ENCODE measurements around the gene ERBB4. TPM values are rescaled to one million over a fixed set of nuclear protein-coding genes. Genes with fewer than 3 reads are reported as not detected.
"Not testable (repeated sequence)": the region's sequence is repeated elsewhere in the genome, so short reads cannot be mapped to it uniquely, and the experiment has no call there.

ERBB4 gene
- total RNA-seq, 1 donor from 2014 or later: 9.9 TPM

DNA sequence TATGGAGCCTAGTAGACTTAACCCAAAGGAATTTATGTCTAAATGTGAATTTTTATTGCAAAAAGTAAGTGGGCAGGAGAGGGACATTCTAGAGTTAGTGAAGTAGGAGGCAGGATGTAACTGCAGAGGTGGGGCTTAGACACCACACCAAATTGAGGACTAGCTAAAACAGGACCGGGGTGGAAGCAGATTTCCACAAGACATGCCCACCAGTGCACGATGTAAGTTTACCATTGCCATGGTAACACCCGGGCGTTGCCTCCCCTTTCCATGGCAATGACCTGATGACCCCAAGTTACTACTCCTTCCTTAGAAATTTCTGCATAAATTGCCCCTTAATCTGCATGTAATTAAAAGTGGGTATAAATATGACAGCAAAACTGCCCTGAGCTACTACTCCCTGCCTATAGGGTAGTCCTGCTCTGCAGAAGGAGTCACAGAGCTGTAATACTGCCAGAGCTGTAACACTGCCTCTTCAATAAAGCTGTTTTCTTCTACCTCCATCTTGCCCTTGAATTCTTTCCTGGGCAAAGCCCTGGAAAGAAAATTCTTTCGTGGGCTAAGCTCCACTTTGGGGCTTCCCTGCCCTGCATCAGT, 509.7 kb downstream of the ERBB4 start:
- H3K9ac ChIP-seq (ENCODE audit: low read depth in 1 of 3, low read length in 3 of 3): no peak overlapping the region

GRCh38 chr2:212027681-212028628, 510.6 kb downstream of the ERBB4 start:
- Histone ChIP-seq H3K27ac (ENCODE audit: low read depth, low read length) (no peak overlapping the region), H3K27me3 (ENCODE audit: control insufficient read depth in 3 of 3, insufficient read depth in 3 of 3, low read length in 3 of 3) (no peaks in the 10 kb centered on the region), H3K9ac (ENCODE audit: low read depth in 1 of 3, low read length in 3 of 3) (no peak overlapping the region), H3K9me3 (ENCODE audit: control insufficient read depth in 3 of 3, low read length in 3 of 3) (no peaks in the 10 kb centered on the region), H3K4me1 (ENCODE audit: control insufficient read depth in 3 of 3, insufficient read depth in 3 of 3, low read length in 3 of 3) (peaks cover 0 to 3% (median 0%) of the 10 kb centered on the region in 3 donors), H3K4me3 (ENCODE audit: low read length in 3 of 3) (no peak overlapping the region), H3K36me3 (ENCODE audit: control insufficient read depth in 3 of 3, insufficient read depth in 3 of 3, low read length in 3 of 3) (no peaks in the 10 kb centered on the region)

More for the DNA sequence above, 509.7 kb downstream of the ERBB4 start:
- Histone ChIP-seq H3K4me1 (ENCODE audit: control insufficient read depth in 3 of 3, insufficient read depth in 3 of 3, low read length in 3 of 3) (peaks cover 0 to 3% (median 0%) of the 10 kb centered on the region in 3 donors), H3K27me3 (ENCODE audit: control insufficient read depth in 3 of 3, insufficient read depth in 3 of 3, low read length in 3 of 3) (no peaks in the 10 kb centered on the region), H3K9me3 (ENCODE audit: control insufficient read depth in 3 of 3, low read length in 3 of 3) (no peaks in the 10 kb centered on the region), H3K4me3 (ENCODE audit: low read length in 3 of 3) (no peak overlapping the region), H3K36me3 (ENCODE audit: control insufficient read depth in 3 of 3, insufficient read depth in 3 of 3, low read length in 3 of 3) (no peaks in the 10 kb centered on the region), H3K27ac (ENCODE audit: low read depth, low read length) (no peak overlapping the region)

GRCh38 chr2:212024040-212024439, 514.6 kb downstream of the ERBB4 start:
- no peaks in the 10 kb centered on the region for H3K27me3 ChIP-seq (ENCODE audit: control insufficient read depth in 3 of 3, insufficient read depth in 3 of 3, low read length in 3 of 3)
- H3K9ac ChIP-seq (ENCODE audit: low read depth in 1 of 3, low read length in 3 of 3): no peak overlapping the region
- no peak overlapping the region for H3K27ac ChIP-seq (ENCODE audit: low read depth, low read length)
- no peaks in the 10 kb centered on the region for H3K9me3 ChIP-seq (ENCODE audit: control insufficient read depth in 3 of 3, low read length in 3 of 3)
- H3K4me3 ChIP-seq (ENCODE audit: low read length in 3 of 3): no peak overlapping the region
- H3K36me3 ChIP-seq (ENCODE audit: control insufficient read depth in 3 of 3, insufficient read depth in 3 of 3, low read length in 3 of 3): no peaks in the 10 kb centered on the region
- no peaks in the 10 kb centered on the region for H3K4me1 ChIP-seq (ENCODE audit: control insufficient read depth in 3 of 3, insufficient read depth in 3 of 3, low read length in 3 of 3)

GRCh38 chr2:212022966-212023365, 515.6 kb downstream of the ERBB4 start:
- no peaks in the 10 kb centered on the region for H3K27me3 ChIP-seq (ENCODE audit: control insufficient read depth in 3 of 3, insufficient read depth in 3 of 3, low read length in 3 of 3)
- H3K4me3 ChIP-seq (ENCODE audit: low read length in 3 of 3): no peak overlapping the region
- no peaks in the 10 kb centered on the region for H3K36me3 ChIP-seq (ENCODE audit: control insufficient read depth in 3 of 3, insufficient read depth in 3 of 3, low read length in 3 of 3)
- no peaks in the 10 kb centered on the region for H3K9me3 ChIP-seq (ENCODE audit: control insufficient read depth in 3 of 3, low read length in 3 of 3)
- no peak overlapping the region for H3K27ac ChIP-seq (ENCODE audit: low read depth, low read length)
- H3K4me1 ChIP-seq (ENCODE audit: control insufficient read depth in 3 of 3, insufficient read depth in 3 of 3, low read length in 3 of 3): no peaks in the 10 kb centered on the region
- H3K9ac ChIP-seq (ENCODE audit: low read depth in 1 of 3, low read length in 3 of 3): no peak overlapping the region

- Histone ChIP-seq H3K9ac (ENCODE audit: low read depth in 1 of 3, low read length in 3 of 3) (no peak overlapping the region), H3K27me3 (ENCODE audit: control insufficient read depth in 3 of 3, insufficient read depth in 3 of 3, low read length in 3 of 3) (no peaks in the 10 kb centered on the region), H3K36me3 (ENCODE audit: control insufficient read depth in 3 of 3, insufficient read depth in 3 of 3, low read length in 3 of 3) (no peaks in the 10 kb centered on the region), H3K4me3 (ENCODE audit: low read length in 3 of 3) (no peak overlapping the region), H3K9me3 (ENCODE audit: control insufficient read depth in 3 of 3, low read length in 3 of 3) (no peaks in the 10 kb centered on the region), H3K27ac (ENCODE audit: low read depth, low read length) (no peak overlapping the region), H3K4me1 (ENCODE audit: control insufficient read depth in 3 of 3, insufficient read depth in 3 of 3, low read length in 3 of 3) (no peaks in the 10 kb centered on the region)
Observed at GRCh38 chr2:212021947-212022346, 516.7 kb downstream of the ERBB4 start.

GRCh38 chr2:212015588-212015987, 523.0 kb downstream of the ERBB4 start:
- no peak overlapping the region for H3K9ac ChIP-seq (ENCODE audit: low read depth in 1 of 3, low read length in 3 of 3)
- H3K4me3 ChIP-seq (ENCODE audit: low read length in 3 of 3): no peak overlapping the region
- no peak overlapping the region for H3K27ac ChIP-seq (ENCODE audit: low read depth, low read length)
- no peaks in the 10 kb centered on the region for H3K36me3 ChIP-seq (ENCODE audit: control insufficient read depth in 3 of 3, insufficient read depth in 3 of 3, low read length in 3 of 3)
- H3K27me3 ChIP-seq (ENCODE audit: control insufficient read depth in 3 of 3, insufficient read depth in 3 of 3, low read length in 3 of 3): no peaks in the 10 kb centered on the region
- no peaks in the 10 kb centered on the region for H3K9me3 ChIP-seq (ENCODE audit: control insufficient read depth in 3 of 3, low read length in 3 of 3)
- no peaks in the 10 kb centered on the region for H3K4me1 ChIP-seq (ENCODE audit: control insufficient read depth in 3 of 3, insufficient read depth in 3 of 3, low read length in 3 of 3)

DNA sequence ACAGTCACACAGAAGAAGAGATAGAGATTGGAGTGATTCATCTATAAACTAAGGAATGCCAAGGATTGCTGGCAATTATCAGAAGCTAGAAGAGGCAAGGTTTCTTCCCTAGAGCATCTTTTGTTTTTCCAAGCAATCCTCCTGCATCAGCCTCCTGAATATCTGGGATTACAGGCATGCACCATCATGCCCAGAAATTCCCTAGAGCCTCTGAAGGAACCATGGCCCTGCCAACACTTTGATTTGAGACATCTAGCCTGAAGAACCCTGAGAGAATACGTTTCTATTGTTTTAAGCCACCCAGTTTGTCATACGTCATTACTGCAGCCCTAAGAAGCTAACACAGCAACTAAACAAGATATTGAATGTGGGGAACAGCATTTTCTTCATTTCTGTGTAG, 525.0 kb downstream of the ERBB4 start:
- no peak overlapping the region for H3K4me3 ChIP-seq (ENCODE audit: low read length in 3 of 3)
- H3K4me1 ChIP-seq (ENCODE audit: control insufficient read depth in 3 of 3, insufficient read depth in 3 of 3, low read length in 3 of 3): no peaks in the 10 kb centered on the region
- no peaks in the 10 kb centered on the region for H3K27me3 ChIP-seq (ENCODE audit: control insufficient read depth in 3 of 3, insufficient read depth in 3 of 3, low read length in 3 of 3)
- H3K27ac ChIP-seq (ENCODE audit: low read depth, low read length): no peak overlapping the region
- no peaks in the 10 kb centered on the region for H3K9me3 ChIP-seq (ENCODE audit: control insufficient read depth in 3 of 3, low read length in 3 of 3)
- no peak overlapping the region for H3K9ac ChIP-seq (ENCODE audit: low read depth in 1 of 3, low read length in 3 of 3)
- H3K36me3 ChIP-seq (ENCODE audit: control insufficient read depth in 3 of 3, insufficient read depth in 3 of 3, low read length in 3 of 3): no peaks in the 10 kb centered on the region

DNA sequence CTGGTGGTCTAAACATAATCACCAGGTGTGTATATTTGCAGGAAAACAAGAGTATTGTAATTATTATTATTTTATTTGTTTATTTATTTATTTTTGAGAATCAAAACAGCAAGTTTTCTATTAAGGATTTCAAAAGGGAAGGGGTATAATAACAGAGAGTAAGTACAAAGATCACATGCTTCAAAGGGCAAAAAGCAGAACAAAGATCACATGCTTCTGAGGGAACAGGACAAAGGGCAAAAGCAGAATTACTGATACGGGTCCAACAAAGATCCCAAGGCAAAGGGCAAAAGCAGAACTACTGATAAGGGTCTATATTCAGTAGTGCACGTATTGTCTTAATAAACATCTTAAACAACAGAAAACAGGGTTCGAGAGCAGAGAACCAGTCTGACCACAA, 528.3 kb downstream of the ERBB4 start:
- H3K27ac ChIP-seq (ENCODE audit: low read depth, low read length); H3K4me1 ChIP-seq (ENCODE audit: control insufficient read depth in 3 of 3, insufficient read depth in 3 of 3, low read length in 3 of 3); H3K9ac ChIP-seq (ENCODE audit: low read depth in 1 of 3, low read length in 3 of 3); H3K4me3 ChIP-seq (ENCODE audit: low read length in 3 of 3); H3K36me3 ChIP-seq (ENCODE audit: control insufficient read depth in 3 of 3, insufficient read depth in 3 of 3, low read length in 3 of 3); H3K27me3 ChIP-seq (ENCODE audit: control insufficient read depth in 3 of 3, insufficient read depth in 3 of 3, low read length in 3 of 3); H3K9me3 ChIP-seq (ENCODE audit: control insufficient read depth in 3 of 3, low read length in 3 of 3): not testable (repeated sequence)

GRCh38 chr2:212007972-212008371, 530.6 kb downstream of the ERBB4 start:
- no peaks in the 10 kb centered on the region for H3K4me1 ChIP-seq (ENCODE audit: control insufficient read depth in 3 of 3, insufficient read depth in 3 of 3, low read length in 3 of 3)
- no peaks in the 10 kb centered on the region for H3K36me3 ChIP-seq (ENCODE audit: control insufficient read depth in 3 of 3, insufficient read depth in 3 of 3, low read length in 3 of 3)
- no peaks in the 10 kb centered on the region for H3K9me3 ChIP-seq (ENCODE audit: control insufficient read depth in 3 of 3, low read length in 3 of 3)
- no peak overlapping the region for H3K4me3 ChIP-seq (ENCODE audit: low read length in 3 of 3)
- H3K27ac ChIP-seq (ENCODE audit: low read depth, low read length): no peak overlapping the region
- no peaks in the 10 kb centered on the region for H3K27me3 ChIP-seq (ENCODE audit: control insufficient read depth in 3 of 3, insufficient read depth in 3 of 3, low read length in 3 of 3)
- H3K9ac ChIP-seq (ENCODE audit: low read depth in 1 of 3, low read length in 3 of 3): no peak overlapping the region

DNA sequence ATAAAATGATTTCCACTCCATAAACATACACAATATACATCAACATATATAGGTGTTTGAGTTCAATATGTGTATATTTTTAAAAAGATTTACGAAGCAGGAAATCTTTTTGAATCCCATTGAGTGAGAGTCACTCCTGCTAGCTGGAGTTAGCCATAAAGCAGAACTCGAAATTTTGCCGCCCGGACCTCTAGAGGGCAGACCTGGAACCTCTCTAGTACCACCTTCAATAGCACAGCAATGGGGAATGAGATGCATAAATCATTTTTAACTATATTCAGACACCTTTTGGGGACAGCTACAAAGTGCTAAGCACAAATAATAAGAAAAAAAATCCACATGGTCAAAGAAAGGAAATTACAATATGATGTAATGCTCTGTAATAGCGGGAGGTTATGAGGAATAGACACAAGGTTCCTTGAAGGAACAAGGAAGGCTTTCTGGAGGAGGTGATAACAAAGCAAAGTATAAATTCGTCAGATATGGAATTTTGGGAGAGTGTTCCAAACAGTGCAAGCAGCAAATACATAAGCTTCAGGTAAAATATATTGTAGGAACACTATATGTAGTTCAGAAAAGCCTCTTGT, 533.4 kb downstream of the ERBB4 start:
- Histone ChIP-seq H3K9me3 (ENCODE audit: control insufficient read depth in 3 of 3, low read length in 3 of 3) (no peaks in the 10 kb centered on the region), H3K4me3 (ENCODE audit: low read length in 3 of 3) (no peak overlapping the region), H3K9ac (ENCODE audit: low read depth in 1 of 3, low read length in 3 of 3) (no peak overlapping the region), H3K27ac (ENCODE audit: low read depth, low read length) (no peak overlapping the region), H3K36me3 (ENCODE audit: control insufficient read depth in 3 of 3, insufficient read depth in 3 of 3, low read length in 3 of 3) (no peaks in the 10 kb centered on the region), H3K27me3 (ENCODE audit: control insufficient read depth in 3 of 3, insufficient read depth in 3 of 3, low read length in 3 of 3) (no peaks in the 10 kb centered on the region), H3K4me1 (ENCODE audit: control insufficient read depth in 3 of 3, insufficient read depth in 3 of 3, low read length in 3 of 3) (no peaks in the 10 kb centered on the region)

Measured in skeletal muscle tissue (tissue), 4 donors.